K562 (cell line): ENCODE results near the gene MTMR10. TPM values are rescaled to one million over a fixed set of nuclear protein-coding genes. Genes with fewer than 3 reads are reported as not detected.

Source experiments
- AFF1 ChIP-seq, 2 experiments: fragments of 450-650 bp; IDR thresholded peaks; 2 replicates each; pipeline ENCODE4 v1.6.1; 2018; ENCODE audit warnings: mild to moderate bottlenecking in 2 of 2, low read depth in 1 of 2; ENCODE audit not compliant: partially characterized antibody in 2 of 2
- HMBOX1 ChIP-seq: sonication (generic); IDR thresholded peaks from 2 replicates; pipeline ENCODE4 v1.6.1; 2016
- HMG20A ChIP-seq: fragments of 450-650 bp; formaldehyde crosslinking; conservative IDR thresholded peaks from 2 replicates; pipeline ENCODE4 v1.4.0; 2020; ENCODE audit warnings: mild to moderate bottlenecking, mixed read lengths
- RAD21 ChIP-seq, 2 experiments: fragments of 250-450 bp in 1 of 2; fragments of 450-650 bp in 1 of 2; sonication (Bioruptor Pico) in 1 of 2; formaldehyde crosslinking in 1 of 2; IDR thresholded peaks in 1 of 2; conservative IDR thresholded peaks in 1 of 2; 2 replicates each; pipeline versions ENCODE4 v1.4.0 to v1.8.0; 2020 to 2022; ENCODE audit warnings: mild to moderate bottlenecking in 2 of 2, moderate library complexity in 1 of 2
- polyA plus RNA-seq, 8 experiments: library from polyadenylated mRNA; depleted of rRNA in 4 of 8; stranded (reverse) in 5 of 8; unstranded in 3 of 8; fragments of >200 nt; fragmentation: Nextera tagmentation in 2 of 8; fragmentation: Illumina TruSeq in 1 of 8; extraction: Ambion mirVana in 2 of 8; extraction: Trizol in 1 of 8; gene quantifications; 2 replicates each; pipeline versions ENCODE4 v1.2.1 to v1.2.3, GENCODE V29; 2011 to 2014; ENCODE audit warnings: inconsistent platforms in 1 of 8, missing spikeins in 1 of 8
- total RNA-seq, 7 experiments: library from RNA; depleted of rRNA in 6 of 7; stranded (reverse); fragments of >200 nt in 6 of 7; fragmentation: Illumina TruSeq in 2 of 7; extraction: Trizol in 2 of 7; gene quantifications; 2 replicates each; pipeline versions ENCODE4 v1.2.1 to v1.2.3, GENCODE V29; 2011 to 2021; ENCODE audit warnings: low replicate concordance in 1 of 7

Gene MTMR10
- total and polyA plus RNA-seq, 9 of the 15 experiments (the other 6 are each of a cell fraction or from before 2014, with no cell fraction given): 1.6 to 6.8 (median 4.8) TPM

GRCh38 chr15:30990446-30991254, 778 bp downstream of the MTMR10 start (continued):
- TF ChIP-seq HMG20A (CRISPR knock-in tag): no peak
- peak in 1 of 2 experiments; percentile 28 for TF ChIP-seq AFF1 (IDR thresholded peaks at IDR 0.05; ENCODE audit: low read depth in 1 of 2, partially characterized antibody in 2 of 2)
- peak; percentile 86 for TF ChIP-seq HMBOX1
- no peak for TF ChIP-seq RAD21 (CRISPR knock-in tag; conservative IDR thresholded peaks at IDR 0.05 in 1 of 2, IDR thresholded peaks at IDR 0.05 in 1 of 2)
- TF ChIP-seq, all 486 proteins: peak for 10
